NCI-H2196 (cell line): ENCODE data around the gene PPDPF.
"Not testable (repeated sequence)": the region's sequence is repeated elsewhere in the genome, so short reads cannot be mapped to it uniquely, and the experiment has no call there.

Experiments used
- DNase-seq: peaks from one replicate; lab custom pipeline; 2025; ENCODE audit not compliant: unreplicated experiment; lab: John Stamatoyannopoulos, UW

Gene PPDPF

GRCh38 chr20:63561624-63562396 is 41.2 kb downstream of the PPDPF start:
- DNase-seq, result no peak

- no peak for DNase-seq
Observed at GRCh38 chr20:63562461-63563224, 42.1 kb downstream of the PPDPF start.

- no peak for DNase-seq
Observed at GRCh38 chr20:63563225-63563935, 42.8 kb downstream of the PPDPF start.

GRCh38 chr20:63564036-63564810 is 43.7 kb downstream of the PPDPF start:
- no peak for DNase-seq

GRCh38 chr20:63565021-63565698 is 44.6 kb downstream of the PPDPF start:
- DNase-seq, result no peak

GRCh38 chr20:63565699-63566335 is 45.3 kb downstream of the PPDPF start:
- DNase-seq, result no peak

GRCh38 chr20:63566395-63567135 is 46.0 kb downstream of the PPDPF start:
- DNase-seq, result no peak

- no peak for DNase-seq
Observed at GRCh38 chr20:63567136-63567385, 46.5 kb downstream of the PPDPF start.

GRCh38 chr20:63567386-63568169 is 47.0 kb downstream of the PPDPF start:
- no peak for DNase-seq

GRCh38 chr20:63568170-63568981 is 47.8 kb downstream of the PPDPF start:
- no peak for DNase-seq

GRCh38 chr20:63568986-63569949 is 48.7 kb downstream of the PPDPF start:
- no peak for DNase-seq

GRCh38 chr20:63570281-63571086 is 49.9 kb downstream of the PPDPF start:
- DNase-seq, result no peak

- DNase-seq, result not testable (repeated sequence)
Observed at GRCh38 chr20:63571087-63571478, 50.5 kb downstream of the PPDPF start.
